Measurements from ENCODE around the gene SOHLH1. TPM values are rescaled to one million over a fixed set of nuclear protein-coding genes. Genes with fewer than 3 reads are reported as not detected.

Gene SOHLH1, protein sequence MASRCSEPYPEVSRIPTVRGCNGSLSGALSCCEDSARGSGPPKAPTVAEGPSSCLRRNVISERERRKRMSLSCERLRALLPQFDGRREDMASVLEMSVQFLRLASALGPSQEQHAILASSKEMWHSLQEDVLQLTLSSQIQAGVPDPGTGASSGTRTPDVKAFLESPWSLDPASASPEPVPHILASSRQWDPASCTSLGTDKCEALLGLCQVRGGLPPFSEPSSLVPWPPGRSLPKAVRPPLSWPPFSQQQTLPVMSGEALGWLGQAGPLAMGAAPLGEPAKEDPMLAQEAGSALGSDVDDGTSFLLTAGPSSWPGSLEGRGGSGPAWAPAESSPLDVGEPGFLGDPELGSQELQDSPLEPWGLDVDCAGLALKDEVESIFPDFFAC
- total RNA-seq (not detected), polyA plus RNA-seq (not detected)
- long read RNA-seq, donor 1, result 0 reads
- long read RNA-seq, donor 2, result 0 reads
- long read RNA-seq, donor 3, result 0 reads

DNA sequence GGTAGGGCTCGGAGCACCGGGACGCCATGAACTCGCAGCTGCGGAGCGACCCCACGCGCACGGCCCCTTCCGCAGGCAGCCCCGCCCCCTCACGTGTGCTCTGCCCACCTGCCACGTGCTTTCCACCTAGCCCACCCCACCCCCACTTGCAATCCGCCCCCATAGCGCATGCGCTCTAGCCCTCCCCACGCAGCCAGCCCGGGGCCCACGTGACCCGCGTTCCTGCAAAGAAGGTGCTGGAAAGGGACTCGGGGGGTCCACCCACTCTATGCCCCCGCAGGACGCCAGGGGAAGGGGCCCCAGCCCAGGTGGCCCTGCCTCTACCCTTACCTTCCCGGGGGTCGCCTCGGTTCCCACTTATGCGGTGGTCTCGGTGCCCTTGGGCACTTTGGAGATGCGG, at the start of gene SOHLH1:
SOHLH1 (minus strand) TSS at position 42 of the 400 bp plus-strand sequence; CDS start at position 28, 14 bp downstream.
- DNase-seq, result no peak
- no peak within 1 kb of the TSS for H3K4me3 ChIP-seq
- no peaks in the 10 kb centered on the region for H3K36me3 ChIP-seq
- H3K9me3 ChIP-seq, result no peaks in the 10 kb centered on the region
- peaks cover 0 to 16% (median 10%) of the 10 kb centered on the region in 9 donors for H3K4me1 ChIP-seq
- no peak for ATAC-seq
- H3K27me3 ChIP-seq, result peaks cover 5 to 47% (median 33%) of the 10 kb centered on the region in 7 donors
- intact Hi-C loops (cut with DNase I), result no loop called here
- no peak within 1 kb of the TSS for H3K27ac ChIP-seq
- TF ChIP-seq, protein P1, sequence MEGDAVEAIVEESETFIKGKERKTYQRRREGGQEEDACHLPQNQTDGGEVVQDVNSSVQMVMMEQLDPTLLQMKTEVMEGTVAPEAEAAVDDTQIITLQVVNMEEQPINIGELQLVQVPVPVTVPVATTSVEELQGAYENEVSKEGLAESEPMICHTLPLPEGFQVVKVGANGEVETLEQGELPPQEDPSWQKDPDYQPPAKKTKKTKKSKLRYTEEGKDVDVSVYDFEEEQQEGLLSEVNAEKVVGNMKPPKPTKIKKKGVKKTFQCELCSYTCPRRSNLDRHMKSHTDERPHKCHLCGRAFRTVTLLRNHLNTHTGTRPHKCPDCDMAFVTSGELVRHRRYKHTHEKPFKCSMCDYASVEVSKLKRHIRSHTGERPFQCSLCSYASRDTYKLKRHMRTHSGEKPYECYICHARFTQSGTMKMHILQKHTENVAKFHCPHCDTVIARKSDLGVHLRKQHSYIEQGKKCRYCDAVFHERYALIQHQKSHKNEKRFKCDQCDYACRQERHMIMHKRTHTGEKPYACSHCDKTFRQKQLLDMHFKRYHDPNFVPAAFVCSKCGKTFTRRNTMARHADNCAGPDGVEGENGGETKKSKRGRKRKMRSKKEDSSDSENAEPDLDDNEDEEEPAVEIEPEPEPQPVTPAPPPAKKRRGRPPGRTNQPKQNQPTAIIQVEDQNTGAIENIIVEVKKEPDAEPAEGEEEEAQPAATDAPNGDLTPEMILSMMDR (IDR thresholded peaks at IDR 0.05), result no peak
- 84 to 85% methylated on average over 30 of the region's 30 CpGs for WGBS, 2 donors

DNA sequence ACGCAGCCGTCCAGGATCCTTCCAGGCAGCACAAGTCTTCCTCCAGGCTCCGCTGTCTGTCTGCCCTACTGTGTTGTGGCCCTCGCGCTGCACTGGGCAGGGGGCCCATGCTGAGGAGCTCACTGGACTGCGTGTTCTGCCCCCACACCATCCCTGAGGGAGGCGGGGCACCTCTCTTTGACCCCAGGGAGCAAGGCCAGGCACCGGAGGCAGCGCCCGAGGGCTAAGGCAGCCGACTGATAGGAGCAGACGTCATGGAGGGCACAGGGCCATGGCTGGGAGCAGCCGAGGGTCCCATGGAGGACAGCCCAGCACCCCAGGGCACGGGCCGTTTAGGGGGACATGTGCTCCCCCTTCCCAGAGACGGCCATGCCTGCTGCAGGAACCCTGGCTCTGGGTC, 49.4 kb upstream of the SOHLH1 start:
- Histone ChIP-seq H3K27ac (no peak overlapping the region), H3K27me3 (peaks cover 0 to 18% (median 8%) of the 10 kb centered on the region in 7 donors), H3K4me3 (no peak overlapping the region), H3K36me3 (no peaks in the 10 kb centered on the region), H3K9me3 (no peaks in the 10 kb centered on the region), H3K4me1 (peaks cover 0 to 11% (median 6%) of the 10 kb centered on the region in 9 donors)
- 70 to 79% methylated on average over 16 of the region's 16 CpGs for WGBS, 2 donors
- ATAC-seq (no peak), DNase-seq (no peak)
- intact Hi-C loops (cut with DNase I), result no loop called here
- TF ChIP-seq, protein P1 (IDR thresholded peaks at IDR 0.05), result no peak

DNA sequence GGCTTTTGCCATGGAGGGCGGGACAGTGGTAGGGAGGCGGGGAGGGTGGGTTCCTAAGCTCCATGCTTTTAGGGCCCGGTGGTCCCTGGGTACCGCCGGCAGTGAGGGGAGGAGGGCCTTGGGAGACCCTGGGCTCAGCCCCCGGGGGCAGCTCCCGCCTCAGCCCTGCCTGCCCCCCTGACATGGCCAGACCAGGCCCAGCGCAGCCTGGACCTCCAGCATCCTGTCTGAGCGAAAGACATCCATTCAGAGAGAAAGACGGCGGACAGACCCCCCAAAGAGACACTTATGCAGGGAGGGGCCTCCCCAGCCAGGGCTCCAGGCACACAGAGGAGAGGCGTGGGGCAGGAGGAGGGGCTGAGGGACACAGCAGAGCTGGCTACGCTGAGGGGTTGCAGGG, 48.0 kb upstream of the SOHLH1 start:
- no peaks in the 10 kb centered on the region for H3K9me3 ChIP-seq
- H3K27ac ChIP-seq, result no peak overlapping the region
- TF ChIP-seq, protein P1 (IDR thresholded peaks at IDR 0.05), result no peak
- DNase-seq (no peak), ATAC-seq (no peak)
- H3K36me3 ChIP-seq, result no peaks in the 10 kb centered on the region
- peaks cover 0 to 16% (median 6%) of the 10 kb centered on the region in 9 donors for H3K4me1 ChIP-seq
- no peak overlapping the region for H3K4me3 ChIP-seq
- H3K27me3 ChIP-seq, result peaks cover 0 to 24% (median 8%) of the 10 kb centered on the region in 7 donors
- intact Hi-C loops (cut with DNase I), result no loop called here
- WGBS, 2 donors, result 65 to 80% methylated on average over 13 of the region's 13 CpGs

DNA sequence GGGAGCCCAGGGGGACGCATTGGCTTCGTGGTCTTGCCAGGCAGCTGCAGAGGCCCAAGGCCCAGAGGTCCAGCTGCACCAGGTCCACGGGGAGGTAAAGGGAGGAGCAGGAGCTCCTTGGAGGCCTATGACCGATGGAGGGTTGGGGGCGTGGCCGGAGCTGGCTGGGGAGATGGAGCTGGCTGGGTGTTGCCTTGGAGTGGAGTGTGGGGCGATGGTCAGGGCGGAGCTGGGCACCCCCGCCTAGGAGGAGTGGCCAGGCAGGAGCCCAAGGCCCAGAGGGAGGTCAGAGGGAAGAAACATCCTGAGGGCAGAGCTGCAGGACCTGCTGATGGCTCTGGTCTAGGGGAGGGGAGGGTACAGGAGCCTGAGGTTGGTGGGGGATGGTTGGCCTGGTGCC, 47.3 kb upstream of the SOHLH1 start:
- H3K27me3 ChIP-seq, result peaks cover 0 to 24% (median 8%) of the 10 kb centered on the region in 7 donors
- DNase-seq, result no peak
- no peak overlapping the region for H3K4me3 ChIP-seq
- intact Hi-C loops (cut with DNase I), result no loop called here
- no peak overlapping the region for H3K27ac ChIP-seq
- H3K4me1 ChIP-seq, result peaks cover 0 to 16% (median 6%) of the 10 kb centered on the region in 9 donors
- WGBS, 2 donors, result 69 to 77% methylated on average over 9 of the region's 9 CpGs
- no peaks in the 10 kb centered on the region for H3K36me3 ChIP-seq
- TF ChIP-seq, protein P1 (IDR thresholded peaks at IDR 0.05), result no peak
- H3K9me3 ChIP-seq, result no peaks in the 10 kb centered on the region
- ATAC-seq, result no peak

All from heart right ventricle (tissue), 16 donors.